K562 (cell line): ENCODE data around the gene ADARB2. TPM values are rescaled to one million over a fixed set of nuclear protein-coding genes. Genes with fewer than 3 reads are reported as not detected.

Experiments used
- ATAC-seq: fragments of 200-7000 bp; cut with Tn5 transposase; 3 replicates; pipeline ENCODE4 v1.9.1; 2020; ENCODE audit warnings: moderate library complexity
- BruUV-seq: library from RNA; stranded (reverse); fragments of 400-500 nt; replicated peaks from 2 replicates; lab custom pipeline; 2021; lab: Mats Ljungman, UMichigan
- CTCF ChIA-PET: fragments of 300-600 bp; formaldehyde crosslinking; extraction: SDS; loops from one replicate; lab custom pipeline; 2021; ENCODE audit warnings: low intra/inter-chr PET ratio; lab: Yijun Ruan, JAX
- POLR2A ChIA-PET: fragments of 300-600, 350-650 bp; sonication (Branson Sonifier 250); formaldehyde crosslinking; extraction: SDS; loops from one replicate; lab custom pipeline; 2021; ENCODE audit warnings: antibody characterized with exemption, inconsistent platforms; lab: Yijun Ruan, JAX
- DNase-seq, 4 experiments: peaks; one replicate each; pipeline versions ENCODE4 v3.0.0 to v3.0.0-alpha.2; 2011 to 2018; ENCODE audit warnings: low spot score in 3 of 4, mixed read lengths in 3 of 4; ENCODE audit errors: extremely low read depth in 1 of 4
- FAIRE-seq: peaks from 2 replicates; lab custom pipeline; 2011; peaks lifted over from hg19 to GRCh38; lab: Jason Lieb, UNC
- H2AFZ ChIP-seq: 2 replicates; pipeline ENCODE4 v1.6.0; 2011; ENCODE audit warnings: low read depth, low read length, control low read depth, inconsistent platforms
- H3K27ac ChIP-seq: fragments of 200-600 bp; 3 replicates; pipeline ENCODE4 v1.8.0; 2011; ENCODE audit warnings: low read depth, mild to moderate bottlenecking, control low read depth, inconsistent platforms, low read length, moderate library complexity, mixed read lengths; ENCODE audit errors: extremely low read depth
- H3K27me3 ChIP-seq, 2 experiments: fragments of 300-600 bp in 1 of 2; 2 replicates in 1 of 2; 3 replicates in 1 of 2; pipeline versions ENCODE4 v1.6.0 to v1.8.0; 2011; ENCODE audit warnings: inconsistent platforms in 2 of 2, low read length in 2 of 2, mild to moderate bottlenecking in 1 of 2, mixed read lengths in 1 of 2, moderate library complexity in 1 of 2; ENCODE audit not compliant: control insufficient read depth in 2 of 2, insufficient read depth in 2 of 2
- H3K36me3 ChIP-seq: fragments of 300-600 bp; 3 replicates; pipeline ENCODE4 v1.8.0; 2011; ENCODE audit warnings: mild to moderate bottlenecking, low read length, inconsistent platforms; ENCODE audit not compliant: control insufficient read depth, insufficient read depth
- H3K4me1 ChIP-seq, 2 experiments: fragments of 200-600 bp in 1 of 2; replicated peaks in 1 of 2; 2 replicates in 1 of 2; 3 replicates in 1 of 2; pipeline versions ENCODE4 v1.5.1 to v1.8.0; 2011; ENCODE audit warnings: inconsistent platforms in 2 of 2, low read length in 2 of 2, mild to moderate bottlenecking in 1 of 2, mixed read lengths in 1 of 2, moderate library complexity in 1 of 2; ENCODE audit not compliant: control insufficient read depth in 2 of 2, insufficient read depth in 2 of 2
- H3K4me2 ChIP-seq: 2 replicates; pipeline ENCODE4 v1.6.1; 2011; ENCODE audit warnings: low read length, control low read depth, inconsistent platforms, mixed read lengths; ENCODE audit not compliant: insufficient read depth
- H3K4me3 ChIP-seq: fragments of 200-600 bp; sonication (generic), shearing (Covaris generic); 2 replicates; pipeline ENCODE4 v1.5.1; 2016; ENCODE audit warnings: control low read depth, inconsistent platforms
- H3K79me2 ChIP-seq: fragments of 200-600 bp; 3 replicates; pipeline ENCODE4 v1.8.0; 2011; ENCODE audit warnings: low read length, inconsistent platforms; ENCODE audit not compliant: control insufficient read depth, insufficient read depth
- H3K9ac ChIP-seq, 2 experiments: 2 replicates each; pipeline versions ENCODE4 v1.6.0 to v1.6.1; 2011; ENCODE audit warnings: low read depth in 2 of 2, low read length in 2 of 2, control low read depth in 1 of 2, inconsistent platforms in 1 of 2, mild to moderate bottlenecking in 1 of 2, mixed read lengths in 1 of 2; ENCODE audit not compliant: insufficient read depth in 1 of 2
- H3K9me1 ChIP-seq: one replicate; pipeline ENCODE4 v1.6.0; 2011; ENCODE audit warnings: inconsistent platforms, mild to moderate bottlenecking, low read length, moderate library complexity; ENCODE audit not compliant: control insufficient read depth, insufficient read depth
- H3K9me3 ChIP-seq: replicated peaks from 2 replicates; pipeline ENCODE4 v1.5.1; 2011; ENCODE audit warnings: low read depth, low read length, inconsistent platforms; ENCODE audit not compliant: control insufficient read depth, insufficient read depth
- H4K20me1 ChIP-seq: replicated peaks from 2 replicates; pipeline ENCODE4 v1.6.1; 2011; ENCODE audit warnings: low read length, inconsistent platforms, mixed read lengths; ENCODE audit not compliant: control insufficient read depth, insufficient read depth
- ARHGAP35 ChIP-seq: fragments of 450-650 bp; IDR thresholded peaks from 2 replicates; pipeline ENCODE4 v1.6.1; 2018; ENCODE audit not compliant: partially characterized antibody
- HDAC1 ChIP-seq, 2 experiments: fragments of 450-650 bp; IDR thresholded peaks; 2 replicates each; pipeline ENCODE4 v1.6.1; 2016 to 2017; ENCODE audit warnings: inconsistent platforms in 1 of 2, mild to moderate bottlenecking in 1 of 2, moderate library complexity in 1 of 2
- LEF1 ChIP-seq: fragments of 450-650 bp; IDR thresholded peaks from 2 replicates; pipeline ENCODE4 v1.6.1; 2016; ENCODE audit warnings: mild to moderate bottlenecking
- MEIS2 ChIP-seq: fragments of 450-650 bp; IDR thresholded peaks from 2 replicates; pipeline ENCODE4 v1.6.1; 2014; ENCODE audit warnings: mild to moderate bottlenecking; ENCODE audit not compliant: partially characterized antibody
- WGBS: fragments of 100-300 bp; shearing (Covaris generic); methylation state at CpG from one replicate; pipeline ENCODE4 v1.1.6; 2016; ENCODE audit warnings: low coverage, mixed read lengths; ENCODE audit not compliant: insufficient coverage; ENCODE audit errors: missing lambda C conversion rate; 5-methylcytosine and 5-hydroxymethylcytosine counted together
- in situ Hi-C: fragments of 300-500 bp; cut with MboI; formaldehyde crosslinking; loops from 4 replicates; pipeline ENCODE4 v1.15.0; 2018; ENCODE audit warnings: inconsistent platforms, mixed read lengths
- intact Hi-C: fragments of 100-400 bp; cut with micrococcal nuclease; formaldehyde crosslinking; loops from 2 replicates; pipeline ENCODE4 v1.14.2; 2022
- polyA plus RNA-seq, 8 experiments: library from polyadenylated mRNA; depleted of rRNA in 4 of 8; stranded (reverse) in 5 of 8; unstranded in 3 of 8; fragments of >200 nt; fragmentation: Nextera tagmentation in 2 of 8; fragmentation: Illumina TruSeq in 1 of 8; extraction: Ambion mirVana in 2 of 8; extraction: Trizol in 1 of 8; gene quantifications; 2 replicates each; pipeline versions ENCODE4 v1.2.1 to v1.2.3, GENCODE V29; 2011 to 2014; ENCODE audit warnings: inconsistent platforms in 1 of 8, missing spikeins in 1 of 8
- total RNA-seq, 7 experiments: library from RNA; depleted of rRNA in 6 of 7; stranded (reverse); fragments of >200 nt in 6 of 7; fragmentation: Illumina TruSeq in 2 of 7; extraction: Trizol in 2 of 7; gene quantifications; 2 replicates each; pipeline versions ENCODE4 v1.2.1 to v1.2.3, GENCODE V29; 2011 to 2021; ENCODE audit warnings: low replicate concordance in 1 of 7
- TF ChIP-seq, protein P1 (sequence below): conservative IDR thresholded peaks from 2 replicates; pipeline ENCODE4 v1.6.1; 2011; ENCODE audit warnings: low read depth, mild to moderate bottlenecking, low read length; ENCODE audit not compliant: control insufficient read depth
- TF ChIP-seq, protein P2 (sequence below), 2 experiments: IDR thresholded peaks in 1 of 2; conservative IDR thresholded peaks in 1 of 2; 2 replicates each; pipeline ENCODE4 v1.6.1; 2016; ENCODE audit warnings: low read depth in 2 of 2, mild to moderate bottlenecking in 1 of 2, missing compliant biosample characterization in 1 of 2, missing genetic modification characterization in 1 of 2, moderate library complexity in 1 of 2

ADARB2 gene
- total and polyA plus RNA-seq, 9 of the 15 experiments (the other 6 are each of a cell fraction or from before 2014, with no cell fraction given): not detected

DNA sequence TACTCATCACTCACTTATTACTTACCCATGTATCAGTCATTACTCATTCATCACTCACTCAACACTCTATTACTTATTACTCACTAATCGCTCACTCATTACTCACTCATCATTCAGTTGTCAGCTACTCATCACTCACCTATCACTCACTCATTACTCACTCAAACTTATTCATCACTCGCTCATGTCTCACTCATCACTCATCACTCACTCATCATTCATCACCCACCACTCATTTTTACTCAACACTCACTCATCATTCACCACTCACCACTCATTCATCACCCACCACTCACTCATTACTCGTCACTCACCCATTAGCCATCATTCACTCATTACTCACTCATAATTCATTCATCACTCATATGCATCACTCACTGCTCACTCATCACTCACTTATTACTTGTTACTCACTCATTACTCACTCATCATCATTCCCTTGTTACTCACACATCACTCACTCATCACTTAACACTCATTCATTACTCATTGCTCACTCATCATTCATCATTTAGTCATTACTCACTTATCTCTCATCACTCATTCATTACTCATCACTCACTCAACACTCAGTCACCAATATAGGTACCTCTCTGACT is 237.9 kb downstream of the ADARB2 start:
- WGBS: 0% methylated on average over 3 of the region's 3 CpGs
- Histone ChIP-seq H3K4me1 (no peaks in the 10 kb centered on the region), H3K36me3 (no peaks in the 10 kb centered on the region), H4K20me1 (no peaks in the 10 kb centered on the region), H3K27me3 (no peaks in the 10 kb centered on the region), H3K9me1 (no peaks in the 10 kb centered on the region), H3K4me3 (no peak overlapping the region), H3K27ac (no peak overlapping the region), H3K4me2 (no peak overlapping the region), H3K9me3 (no peaks in the 10 kb centered on the region), H3K79me2 (no peaks in the 10 kb centered on the region), H2AFZ (no peak overlapping the region), H3K9ac (no peak overlapping the region)
- in situ Hi-C loops: no loop called here
- ChIA-PET CTCF (no interaction called here), POLR2A (no interaction called here)
- ATAC-seq (no peak), DNase-seq (no peak), FAIRE-seq (no peak)
- 0 out of 2 replicates have a peak, but pooled peaks have one; percentile 13 for TF ChIP-seq LEF1
- TF ChIP-seq MEIS2: peak; percentile 72
- peak; percentile 85 for TF ChIP-seq ARHGAP35
- 0 out of 4 replicates have a peak, but pooled peaks of 1 of the 2 experiments have one; percentile 11 for TF ChIP-seq HDAC1 (IDR thresholded peaks at IDR 0.05)
- TF ChIP-seq, protein P1, sequence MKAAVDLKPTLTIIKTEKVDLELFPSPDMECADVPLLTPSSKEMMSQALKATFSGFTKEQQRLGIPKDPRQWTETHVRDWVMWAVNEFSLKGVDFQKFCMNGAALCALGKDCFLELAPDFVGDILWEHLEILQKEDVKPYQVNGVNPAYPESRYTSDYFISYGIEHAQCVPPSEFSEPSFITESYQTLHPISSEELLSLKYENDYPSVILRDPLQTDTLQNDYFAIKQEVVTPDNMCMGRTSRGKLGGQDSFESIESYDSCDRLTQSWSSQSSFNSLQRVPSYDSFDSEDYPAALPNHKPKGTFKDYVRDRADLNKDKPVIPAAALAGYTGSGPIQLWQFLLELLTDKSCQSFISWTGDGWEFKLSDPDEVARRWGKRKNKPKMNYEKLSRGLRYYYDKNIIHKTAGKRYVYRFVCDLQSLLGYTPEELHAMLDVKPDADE: no peak
- TF ChIP-seq, protein P2, sequence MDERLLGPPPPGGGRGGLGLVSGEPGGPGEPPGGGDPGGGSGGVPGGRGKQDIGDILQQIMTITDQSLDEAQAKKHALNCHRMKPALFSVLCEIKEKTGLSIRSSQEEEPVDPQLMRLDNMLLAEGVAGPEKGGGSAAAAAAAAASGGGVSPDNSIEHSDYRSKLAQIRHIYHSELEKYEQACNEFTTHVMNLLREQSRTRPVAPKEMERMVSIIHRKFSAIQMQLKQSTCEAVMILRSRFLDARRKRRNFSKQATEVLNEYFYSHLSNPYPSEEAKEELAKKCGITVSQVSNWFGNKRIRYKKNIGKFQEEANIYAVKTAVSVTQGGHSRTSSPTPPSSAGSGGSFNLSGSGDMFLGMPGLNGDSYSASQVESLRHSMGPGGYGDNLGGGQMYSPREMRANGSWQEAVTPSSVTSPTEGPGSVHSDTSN (CRISPR knock-in tag; IDR thresholded peaks at IDR 0.05; ENCODE audit: low read depth): no peak
- TF ChIP-seq, protein P2 (tag; conservative IDR thresholded peaks at IDR 0.05; ENCODE audit: low read depth): peak; percentile 43; the same call in 1 of the 2 replicates
- no TSS peak for BruUV-seq
- intact Hi-C loops: no loop called here
